Right renal cortex interstitium (tissue), 3 donors: ENCODE data around the gene AFMID. TPM values are rescaled to one million over a fixed set of nuclear protein-coding genes. Genes with fewer than 3 reads are reported as not detected.

ENCODE experiments used
- DNase-seq, 3 donors: peaks; one replicate each; pipeline ENCODE4 v3.0.0-alpha.2; 2013; ENCODE audit warnings: low read depth in 3 of 3, low spot score in 2 of 3
- polyA plus RNA-seq, 3 donors: library from polyadenylated mRNA; unstranded; fragments of 120-200 nt; gene quantifications; one replicate each; pipeline ENCODE4 v1.2.1, GENCODE V29; 2013; ENCODE audit not compliant: insufficient read length in 3 of 3

The AFMID gene
- polyA plus RNA-seq, 3 donors: 59.5 to 64.2 (median 60.5) TPM

DNA sequence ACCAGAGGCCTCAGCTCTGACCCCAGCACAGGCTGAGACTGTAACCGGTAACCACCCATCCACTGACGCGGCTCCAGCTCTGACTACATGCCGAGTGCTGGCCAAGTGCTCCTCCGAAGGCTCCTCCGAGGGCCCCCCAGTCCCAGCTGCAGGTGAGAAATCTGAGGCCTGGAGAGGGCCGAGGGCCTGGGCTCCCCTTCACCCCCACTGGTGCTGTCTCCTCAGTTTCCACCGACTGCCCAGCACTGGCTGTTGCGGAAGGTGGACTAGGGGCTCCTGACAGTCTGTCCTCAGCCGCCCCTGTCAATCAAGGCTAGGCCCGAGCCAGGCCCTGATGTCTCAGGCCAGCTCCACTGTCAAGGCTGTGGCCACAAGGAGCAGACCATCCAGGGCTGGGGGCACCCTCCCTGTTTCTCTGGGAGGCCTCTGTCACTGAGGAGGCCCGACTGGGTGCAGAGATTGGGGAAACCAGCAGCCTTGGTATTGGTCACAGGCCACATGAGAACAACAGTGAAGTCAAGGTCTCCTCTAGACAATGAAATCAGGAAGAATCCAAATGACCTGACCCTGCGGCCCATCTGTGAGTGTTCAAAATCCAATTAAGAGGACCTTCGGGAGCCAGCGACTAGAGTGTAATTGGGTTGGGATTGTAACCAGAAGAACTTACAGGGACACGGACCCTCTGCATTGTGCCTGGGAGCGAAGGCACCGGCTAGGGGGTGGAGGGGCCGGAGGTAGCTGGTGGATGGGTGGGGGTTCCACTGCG, 49.4 kb downstream of the AFMID start:
- DNase-seq: no peak

DNA sequence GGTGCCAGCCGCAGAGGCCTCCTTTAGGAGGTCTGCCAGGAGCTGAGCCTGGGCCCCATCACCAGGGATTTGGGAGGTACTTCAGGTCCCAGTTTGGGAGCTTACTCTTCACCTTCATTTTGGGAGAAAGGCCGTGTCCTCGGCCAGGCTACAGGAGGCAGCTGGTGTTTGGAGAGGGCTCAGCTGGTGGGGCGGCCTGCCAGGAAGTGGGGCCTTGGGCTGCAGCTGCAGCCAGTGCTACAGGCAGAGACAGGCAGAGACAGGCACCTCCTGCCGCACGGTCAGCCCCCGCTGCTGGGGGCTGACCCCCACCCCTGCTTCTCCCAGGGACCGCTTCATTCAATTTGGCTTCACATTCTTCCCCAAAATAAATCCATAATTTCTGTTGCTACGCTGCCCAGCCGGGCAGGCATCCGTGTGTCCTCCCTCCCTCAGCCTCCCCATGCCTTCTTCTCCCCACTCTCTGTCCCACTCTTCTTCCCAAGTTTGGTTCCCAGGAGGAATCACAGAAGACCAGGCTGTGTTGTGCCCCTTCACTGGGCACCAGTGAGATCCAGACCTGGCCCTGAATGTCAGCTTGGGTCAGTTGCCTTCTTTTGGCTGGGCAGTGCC, 50.3 kb downstream of the AFMID start:
- no peak for DNase-seq

DNA sequence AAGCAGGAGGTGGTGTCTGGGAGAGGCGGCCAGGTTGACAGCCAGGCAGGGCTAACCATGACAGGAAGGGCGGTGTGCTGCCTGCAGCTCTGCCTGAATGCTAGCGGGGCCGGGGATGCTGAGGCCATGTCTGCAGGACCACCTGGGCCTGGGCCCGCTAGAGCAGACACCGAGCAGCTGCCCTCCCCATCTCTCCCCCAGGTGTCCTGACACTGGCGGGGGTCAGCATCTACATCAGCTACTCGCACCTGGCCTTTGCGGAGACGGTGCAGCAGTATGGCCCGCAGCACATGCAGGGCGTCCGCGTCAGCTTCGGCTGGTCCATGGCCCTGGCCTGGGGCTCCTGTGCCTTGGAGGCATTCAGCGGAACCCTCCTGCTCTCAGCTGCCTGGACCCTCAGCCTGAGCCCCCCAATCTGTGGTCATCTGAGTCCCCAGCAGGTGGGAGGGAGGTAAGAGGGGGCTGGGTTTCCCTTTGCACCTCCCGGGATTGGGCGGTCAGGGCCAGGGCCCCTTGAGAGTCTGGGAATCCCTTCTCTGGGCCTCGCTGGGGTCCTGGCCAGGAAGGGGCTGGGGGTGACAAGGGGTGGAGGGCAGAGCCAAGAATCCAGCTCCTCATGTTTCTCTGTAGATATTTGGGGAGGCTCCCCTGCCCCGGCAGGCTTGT, 51.8 kb downstream of the AFMID start:
- no peak for DNase-seq

DNA sequence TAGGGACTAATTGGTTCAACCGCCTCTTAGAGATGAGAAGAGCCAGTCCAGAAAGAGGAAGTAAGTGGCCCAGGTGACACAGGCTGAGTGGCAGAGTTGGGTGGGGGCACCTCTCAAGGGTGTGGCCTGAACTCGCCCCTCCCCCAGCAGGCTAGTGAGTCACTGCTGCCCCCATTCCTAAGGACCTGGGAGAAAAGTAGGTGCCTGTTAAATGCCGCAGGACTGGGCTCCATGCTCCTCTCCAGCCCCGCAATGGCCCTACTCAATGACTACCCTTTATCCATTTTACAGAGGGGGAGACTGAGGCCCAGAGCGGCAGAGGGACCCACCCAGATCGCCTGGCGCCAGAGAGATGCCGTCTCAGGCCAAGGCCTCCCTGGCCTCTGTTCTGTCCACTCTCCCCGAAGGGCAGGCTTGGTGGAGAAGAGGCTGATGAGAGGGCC, 52.3 kb downstream of the AFMID start:
- DNase-seq: no peak

DNA sequence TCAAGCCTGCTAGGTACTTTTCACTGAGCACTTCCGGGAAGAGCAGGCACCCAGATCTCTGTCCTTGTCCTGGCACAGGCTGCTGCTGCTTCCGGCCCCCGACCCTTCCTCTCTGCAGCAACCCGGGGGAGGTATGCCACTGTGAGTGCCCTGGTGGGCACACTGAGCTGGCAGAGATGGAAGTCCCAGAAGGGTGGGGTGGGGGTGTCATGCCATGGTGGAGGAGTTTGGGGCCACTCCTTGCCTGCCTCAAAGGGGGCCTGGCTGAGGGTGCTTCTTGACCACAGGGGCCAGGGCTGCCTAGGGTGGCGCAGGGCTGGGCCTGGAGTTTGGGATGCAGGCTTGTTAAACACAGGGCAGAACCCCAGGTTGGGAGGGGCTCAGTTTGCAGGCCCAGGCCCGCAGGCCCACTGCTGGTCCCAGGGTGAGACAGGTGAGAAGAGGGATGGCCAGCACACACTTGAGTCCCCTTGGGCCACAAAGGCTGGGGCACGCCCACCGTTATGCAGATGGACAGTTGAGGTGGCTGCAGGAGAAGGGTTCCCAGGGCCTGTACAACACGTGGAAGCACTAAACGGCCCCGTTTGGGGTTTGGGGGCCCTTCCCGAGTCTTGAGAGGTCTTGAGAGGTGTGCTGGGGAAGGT, 53.0 kb downstream of the AFMID start:
- no peak for DNase-seq

DNA sequence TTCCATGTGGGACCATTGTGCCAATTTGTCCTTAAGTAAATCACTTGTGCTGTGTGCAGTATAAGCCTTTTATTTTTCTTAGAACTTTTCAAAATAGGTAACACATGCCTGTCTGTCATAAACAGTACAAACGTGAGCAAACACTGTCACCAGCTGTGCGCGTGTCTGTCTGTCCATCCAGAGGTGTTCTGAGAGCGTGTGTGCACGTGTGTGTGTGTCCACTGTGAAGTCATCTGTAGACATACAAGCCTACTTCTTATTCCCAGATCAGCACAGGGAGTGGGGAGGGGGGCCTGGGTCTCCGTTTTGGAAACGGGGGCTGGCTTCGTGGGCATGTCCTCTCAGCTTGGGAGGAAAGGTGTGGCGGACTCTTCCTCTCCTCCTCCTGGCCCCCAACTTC, 53.7 kb downstream of the AFMID start:
- DNase-seq: no peak

DNA sequence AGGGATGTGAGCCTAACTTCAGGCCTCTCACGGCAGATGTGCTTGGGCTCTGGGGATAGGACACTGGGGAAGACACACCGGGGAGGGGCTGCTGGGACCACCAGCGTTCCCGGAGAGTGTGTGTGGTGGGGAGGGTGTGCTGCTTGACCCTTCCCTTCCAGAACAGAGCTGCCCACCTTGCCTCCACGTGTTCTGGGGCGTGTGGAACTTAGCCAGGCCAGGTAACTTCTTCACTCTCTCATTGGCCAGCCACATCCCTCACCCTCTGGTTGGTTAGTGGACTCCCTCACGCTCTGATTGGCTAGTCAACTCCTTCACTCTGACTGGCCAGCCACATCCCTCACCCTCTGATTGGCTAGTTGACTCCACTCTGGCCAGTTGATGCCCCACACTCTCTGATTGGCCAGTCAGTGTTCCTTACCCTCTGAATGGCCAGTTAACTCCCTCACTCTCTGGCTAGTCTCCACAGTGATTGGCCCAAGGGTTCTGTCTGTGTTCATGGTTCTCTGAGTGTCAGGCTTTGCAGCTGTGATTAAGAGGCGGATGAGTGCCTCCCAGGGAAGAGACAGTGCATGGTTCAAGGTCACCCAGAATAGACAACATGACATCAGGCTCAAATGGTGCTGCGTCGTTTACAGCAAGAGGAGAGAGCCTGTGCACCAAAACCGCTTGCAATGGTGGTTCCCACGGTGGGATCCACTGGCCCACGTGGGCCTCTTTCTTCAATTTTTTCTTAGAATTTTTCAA, 54.3 kb downstream of the AFMID start:
- DNase-seq: no peak

DNA sequence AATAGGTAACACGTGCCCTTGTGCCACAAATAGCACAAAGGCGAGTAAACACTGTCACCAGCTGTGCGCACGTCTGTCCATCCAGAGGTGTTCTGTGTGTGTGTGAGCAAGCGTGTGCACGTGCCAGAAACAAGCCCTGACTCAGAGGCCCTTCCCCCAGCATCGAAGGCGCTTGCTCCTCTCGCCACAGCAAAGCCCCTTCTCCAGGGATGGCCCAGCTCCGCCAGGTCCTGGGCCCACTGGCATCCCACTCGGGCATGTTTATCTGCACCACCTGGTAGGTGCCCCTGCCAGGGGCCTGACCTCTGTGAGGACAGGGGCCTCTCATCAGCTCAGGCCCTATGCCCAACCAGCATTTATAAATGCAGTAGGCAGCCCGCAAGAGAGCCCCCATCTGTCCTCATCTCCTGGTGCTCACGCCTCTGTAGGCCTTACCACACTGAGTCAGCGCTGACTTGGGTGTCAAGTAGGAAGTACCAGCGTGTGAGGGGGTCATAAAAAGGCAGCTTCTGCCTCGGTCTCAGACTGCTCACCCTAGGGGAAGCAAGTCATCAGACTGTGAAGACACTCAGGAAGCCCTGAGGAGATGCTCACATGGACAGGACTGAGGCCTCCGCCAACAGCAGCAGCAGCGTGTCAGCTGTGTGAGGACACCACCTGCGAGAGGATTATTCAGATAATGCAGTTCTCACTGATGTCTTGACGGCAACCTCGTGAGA, 55.0 kb downstream of the AFMID start:
- no peak for DNase-seq

DNA sequence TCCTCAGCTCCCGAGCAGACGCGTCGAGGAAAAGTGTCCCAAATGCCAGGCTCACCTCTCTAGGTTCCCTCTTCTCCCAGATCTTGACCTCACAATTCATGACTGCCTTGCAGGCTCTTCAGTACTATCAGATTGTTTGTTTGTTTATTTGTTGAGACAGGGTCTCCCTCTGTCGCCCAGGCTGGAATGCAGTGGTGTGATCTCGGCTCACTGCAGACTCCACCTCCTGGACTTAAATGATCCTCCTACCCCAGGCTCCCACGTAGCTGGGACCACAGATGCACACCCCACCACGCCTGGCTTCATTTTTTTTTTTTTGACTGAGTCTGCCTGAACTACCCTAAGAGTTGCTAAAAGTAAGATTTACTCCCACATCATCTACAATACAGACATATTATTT, 60.1 kb downstream of the AFMID start:
- no peak for DNase-seq

DNA sequence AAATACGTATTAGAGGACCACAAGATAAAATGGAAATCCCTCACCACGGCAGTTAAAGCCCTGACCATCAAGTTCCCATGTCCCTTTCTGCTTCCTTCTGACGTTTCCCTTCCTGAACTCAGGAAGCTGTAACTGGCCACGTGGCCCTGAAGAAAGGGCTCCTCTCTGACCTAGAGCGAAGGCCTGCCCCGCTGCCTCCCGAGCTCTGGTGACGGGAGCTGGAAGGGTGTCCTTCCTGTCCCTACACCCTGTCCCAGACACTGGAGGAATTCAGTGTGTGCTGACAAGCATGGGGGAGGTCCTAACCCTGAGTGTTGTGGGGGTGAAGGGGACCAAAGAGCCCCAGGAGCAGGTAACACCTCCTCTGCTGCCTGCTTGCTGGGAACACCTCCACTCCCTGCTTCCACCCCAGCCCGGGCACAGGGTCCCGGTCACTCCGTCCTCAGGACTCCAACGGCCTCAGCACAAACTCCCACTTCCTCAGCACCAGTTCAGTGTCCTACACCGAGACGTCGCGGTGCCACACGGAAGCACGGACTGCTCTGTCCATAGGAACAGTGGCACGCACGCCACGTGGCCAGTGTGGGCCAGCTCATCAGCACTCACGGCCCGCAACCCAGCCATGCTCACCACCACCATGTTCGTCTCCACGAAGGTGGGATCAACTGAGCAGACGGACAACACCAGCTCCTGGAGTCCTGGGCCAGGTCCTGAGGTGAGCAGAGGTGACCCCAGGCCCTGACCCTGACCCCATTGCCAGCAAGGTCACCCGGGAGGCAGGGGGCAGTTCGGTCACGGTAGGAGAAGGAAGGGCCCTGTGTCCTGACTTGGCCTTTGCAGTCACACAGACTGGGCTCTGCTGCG, 61.1 kb downstream of the AFMID start:
- no peak for DNase-seq

DNA sequence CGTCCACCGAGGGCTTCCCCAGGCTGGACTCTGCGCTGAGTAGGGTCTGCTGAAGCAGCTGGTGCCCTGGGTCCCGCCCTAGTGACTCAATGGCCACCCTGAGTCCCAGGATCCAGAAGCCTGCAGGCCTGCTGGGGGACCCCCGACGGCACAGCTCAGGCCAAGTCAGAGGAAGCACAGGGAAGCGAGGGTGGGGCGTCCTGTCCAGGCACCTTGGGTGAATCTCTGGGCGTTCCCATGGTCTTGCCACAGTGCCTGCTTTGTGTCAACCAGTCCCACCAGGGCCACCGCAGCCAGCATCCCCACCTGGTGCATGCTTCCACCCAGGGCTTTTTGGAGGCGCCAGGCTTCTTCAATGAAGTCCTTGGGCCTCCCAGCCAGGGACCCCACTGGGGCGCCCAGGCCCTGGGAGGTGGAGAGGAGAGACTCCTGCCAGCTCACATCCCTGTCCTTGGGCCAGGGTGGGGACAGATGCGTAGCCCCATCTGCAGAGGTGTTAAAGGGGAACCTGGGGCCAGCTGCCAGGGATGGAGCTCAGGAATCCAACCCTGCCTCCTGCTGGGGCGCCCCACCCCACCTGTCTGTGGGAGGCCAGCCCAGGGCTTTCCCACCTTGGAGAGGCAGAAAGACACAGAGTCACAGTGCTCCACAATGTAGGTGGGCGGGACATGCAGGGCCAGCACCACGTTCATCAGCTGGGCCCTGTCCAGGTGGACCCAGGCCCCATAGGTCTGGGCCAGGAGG, 62.1 kb downstream of the AFMID start:
- no peak for DNase-seq

DNA sequence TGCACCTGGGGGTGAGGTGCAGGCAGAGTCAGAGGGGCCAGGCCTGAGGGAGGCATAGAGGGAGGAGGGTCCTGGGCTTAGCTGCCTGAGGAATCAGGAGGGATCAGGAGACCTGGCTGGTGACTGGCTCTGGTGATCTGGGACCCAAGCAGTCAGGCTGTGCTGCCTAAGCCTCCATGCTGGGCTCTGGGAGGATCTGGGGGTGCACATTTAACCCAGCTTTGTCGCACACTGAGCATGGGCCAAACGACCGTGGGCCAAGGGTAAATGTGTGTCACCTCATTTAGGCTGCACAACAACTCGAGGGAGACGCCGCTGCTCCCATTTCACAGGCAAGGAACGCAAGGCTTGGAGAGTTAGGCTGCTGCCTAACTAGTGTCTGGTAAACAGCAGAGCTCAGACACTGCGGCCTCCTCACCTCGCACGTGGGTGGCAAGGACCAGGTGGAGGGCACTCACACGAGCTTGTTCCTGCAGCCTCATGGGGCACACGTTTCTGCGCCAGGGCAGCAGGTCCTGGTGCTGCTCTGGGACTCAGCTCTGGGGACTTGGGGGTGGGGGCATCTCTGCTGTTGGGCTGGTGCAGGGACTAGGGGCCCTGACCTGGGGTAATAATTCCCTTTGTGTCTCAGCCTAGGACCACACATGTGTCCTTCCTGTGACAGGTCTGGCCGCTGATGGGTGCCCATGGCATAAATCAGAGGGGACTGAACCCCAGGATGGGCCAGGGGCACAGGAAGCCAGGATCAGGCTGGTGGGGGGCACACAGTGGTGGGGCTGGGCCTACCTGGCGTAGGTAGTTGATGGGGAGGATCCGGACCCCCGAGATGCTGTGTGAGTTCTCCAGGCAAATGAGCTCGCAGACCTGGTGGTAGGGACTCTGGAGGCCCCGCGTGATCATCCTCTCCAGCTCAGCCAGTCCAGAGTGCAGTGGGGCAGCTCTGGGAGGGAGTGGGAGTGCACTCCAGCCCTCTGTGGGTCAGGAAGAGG, 63.0 kb downstream of the AFMID start:
- DNase-seq: no peak

DNA sequence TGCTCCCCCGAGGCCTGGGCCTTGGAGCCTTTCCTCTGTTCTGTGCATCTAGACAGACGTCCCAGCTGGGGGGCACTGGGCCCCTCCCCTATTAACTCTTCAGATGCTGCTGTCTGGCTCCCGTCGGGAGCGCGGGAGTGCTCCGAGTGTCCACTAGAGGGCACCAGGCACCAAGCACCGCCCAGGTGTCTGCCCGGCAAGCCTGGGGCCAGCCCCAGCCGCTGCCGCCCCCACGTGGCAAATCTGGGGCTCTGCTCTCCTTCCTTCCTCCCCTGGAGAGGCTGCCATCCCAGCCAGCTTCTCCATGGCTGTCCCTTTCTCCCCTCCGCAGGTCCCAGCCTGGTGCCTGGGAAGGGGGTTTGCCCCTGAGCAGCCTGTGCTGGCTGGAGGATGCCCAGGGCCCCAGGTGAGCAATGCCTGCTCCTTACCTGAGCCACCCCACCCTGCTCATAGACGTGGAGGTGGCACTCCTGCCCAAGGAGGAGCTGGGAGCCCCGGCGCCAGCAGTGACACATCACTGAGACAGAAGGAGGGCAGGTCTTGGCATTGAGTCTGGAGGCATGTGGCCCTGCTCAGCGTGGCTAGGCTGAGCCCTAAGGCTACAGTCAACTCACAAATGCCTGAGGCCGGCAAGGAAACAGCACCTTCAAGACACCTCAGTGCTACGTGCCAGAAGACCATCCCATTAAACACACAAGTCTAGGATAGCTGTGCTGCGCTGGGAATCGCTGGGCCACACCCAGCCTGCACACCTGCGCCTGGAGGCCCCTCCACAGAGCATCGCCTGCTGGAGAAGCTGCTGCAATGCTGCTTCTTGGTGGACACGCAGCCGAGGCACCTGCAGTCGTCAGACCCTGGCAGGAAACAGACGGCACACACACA, 64.0 kb downstream of the AFMID start:
- no peak for DNase-seq

DNA sequence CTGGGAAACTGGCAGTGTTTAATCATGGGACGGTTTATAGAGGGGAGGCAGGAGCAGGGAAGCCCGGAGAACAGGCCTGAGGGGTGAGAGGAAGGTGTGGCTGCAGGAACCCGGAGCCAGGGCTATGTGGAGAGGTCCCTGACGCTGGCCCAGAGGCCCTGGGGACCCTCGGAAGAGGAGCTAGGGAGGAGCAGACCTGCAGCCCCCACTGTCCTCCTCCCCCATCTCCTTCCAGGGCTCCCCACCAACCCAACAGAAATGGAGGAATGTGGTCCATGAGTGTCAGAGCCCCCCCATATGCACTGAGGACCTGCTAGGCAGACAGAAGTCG, 64.6 kb downstream of the AFMID start:
- no peak for DNase-seq

DNA sequence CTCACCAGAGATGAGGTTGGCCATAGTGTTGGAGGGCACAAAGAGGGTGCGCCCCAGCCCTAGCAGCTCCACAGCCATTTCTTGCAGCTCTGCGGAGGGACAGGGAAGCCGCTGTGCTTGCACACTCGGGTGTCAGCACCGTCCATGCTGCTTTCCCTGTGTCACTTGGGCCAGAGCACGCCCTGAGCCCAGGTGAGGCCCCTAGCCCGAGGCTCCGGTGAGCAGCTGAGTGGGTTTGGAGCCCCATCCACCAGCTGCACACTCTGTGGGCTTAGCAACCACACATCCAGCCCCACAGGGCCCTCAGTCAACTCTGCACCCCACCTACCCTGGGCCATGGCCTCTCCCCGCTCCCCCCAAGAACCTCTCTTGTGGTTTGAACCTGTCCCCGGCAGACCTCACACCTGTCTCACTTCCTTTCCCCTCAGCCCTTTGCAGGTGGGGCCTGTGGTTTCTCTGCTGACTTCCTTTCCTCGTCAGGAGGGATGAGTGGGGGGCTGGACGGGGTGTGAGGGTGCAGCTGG, 65.0 kb downstream of the AFMID start:
- DNase-seq: no peak
